ENCODE data around the gene RACGAP1.

Gene RACGAP1

DNA sequence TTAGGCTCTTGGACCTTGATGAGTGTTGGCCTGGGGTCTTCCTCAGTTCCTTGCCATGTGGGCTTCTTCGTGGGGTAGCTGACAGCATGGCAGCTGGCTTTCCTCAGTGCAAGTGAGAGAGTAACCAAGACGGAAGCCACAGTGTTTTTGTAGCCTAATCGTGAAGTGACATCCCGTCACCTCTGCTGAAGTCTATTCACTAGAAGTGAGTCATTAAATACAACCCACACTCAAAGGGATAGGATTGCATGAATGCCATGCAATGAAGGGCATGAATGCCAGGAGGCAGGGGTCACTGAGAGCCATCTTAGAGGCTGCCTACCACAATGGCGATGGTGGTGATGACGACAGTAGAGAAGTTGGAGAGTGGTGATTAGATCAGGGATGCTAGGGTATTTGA is 18.6 kb upstream of the RACGAP1 start:
- ATAC-seq = no peak
- TF ChIP-seq, protein P1, sequence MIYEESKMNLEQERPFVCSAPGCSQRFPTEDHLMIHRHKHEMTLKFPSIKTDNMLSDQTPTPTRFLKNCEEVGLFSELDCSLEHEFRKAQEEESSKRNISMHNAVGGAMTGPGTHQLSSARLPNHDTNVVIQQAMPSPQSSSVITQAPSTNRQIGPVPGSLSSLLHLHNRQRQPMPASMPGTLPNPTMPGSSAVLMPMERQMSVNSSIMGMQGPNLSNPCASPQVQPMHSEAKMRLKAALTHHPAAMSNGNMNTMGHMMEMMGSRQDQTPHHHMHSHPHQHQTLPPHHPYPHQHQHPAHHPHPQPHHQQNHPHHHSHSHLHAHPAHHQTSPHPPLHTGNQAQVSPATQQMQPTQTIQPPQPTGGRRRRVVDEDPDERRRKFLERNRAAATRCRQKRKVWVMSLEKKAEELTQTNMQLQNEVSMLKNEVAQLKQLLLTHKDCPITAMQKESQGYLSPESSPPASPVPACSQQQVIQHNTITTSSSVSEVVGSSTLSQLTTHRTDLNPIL (CRISPR knock-in tag; IDR thresholded peaks at IDR 0.05; ENCODE audit: low read depth) = no peak
- TF ChIP-seq RARB (CRISPR knock-in tag; IDR thresholded peaks at IDR 0.05) = no peak

GRCh38 chr12:50043308-50043707 is 18.0 kb upstream of the RACGAP1 start:
- TF ChIP-seq PPARA (CRISPR knock-in tag; IDR thresholded peaks at IDR 0.05; ENCODE audit: borderline replicate concordance) (no peak), OSR1 (CRISPR knock-in tag; IDR thresholded peaks at IDR 0.05) (no peak), ZNF70 (CRISPR knock-in tag; IDR thresholded peaks at IDR 0.05) (no peak), ZNF8 (CRISPR knock-in tag; IDR thresholded peaks at IDR 0.05) (no peak), CSDC2 (CRISPR knock-in tag; IDR thresholded peaks at IDR 0.05) (no peak), POU6F1 (CRISPR knock-in tag; IDR thresholded peaks at IDR 0.05; ENCODE audit: borderline replicate concordance, low read depth) (no peak), BACH2 (CRISPR knock-in tag; IDR thresholded peaks at IDR 0.05; ENCODE audit: borderline replicate concordance) (no peak), ZFP30 (CRISPR knock-in tag; IDR thresholded peaks at IDR 0.05) (no peak), TSHZ2 (CRISPR knock-in tag; IDR thresholded peaks at IDR 0.05) (no peak), ZFP3 (CRISPR knock-in tag; IDR thresholded peaks at IDR 0.05) (no peak), TCF4 (CRISPR knock-in tag; IDR thresholded peaks at IDR 0.05; ENCODE audit: borderline replicate concordance) (no peak), ISL1 (CRISPR knock-in tag; IDR thresholded peaks at IDR 0.05) (no peak)
- TF ChIP-seq, protein P2, sequence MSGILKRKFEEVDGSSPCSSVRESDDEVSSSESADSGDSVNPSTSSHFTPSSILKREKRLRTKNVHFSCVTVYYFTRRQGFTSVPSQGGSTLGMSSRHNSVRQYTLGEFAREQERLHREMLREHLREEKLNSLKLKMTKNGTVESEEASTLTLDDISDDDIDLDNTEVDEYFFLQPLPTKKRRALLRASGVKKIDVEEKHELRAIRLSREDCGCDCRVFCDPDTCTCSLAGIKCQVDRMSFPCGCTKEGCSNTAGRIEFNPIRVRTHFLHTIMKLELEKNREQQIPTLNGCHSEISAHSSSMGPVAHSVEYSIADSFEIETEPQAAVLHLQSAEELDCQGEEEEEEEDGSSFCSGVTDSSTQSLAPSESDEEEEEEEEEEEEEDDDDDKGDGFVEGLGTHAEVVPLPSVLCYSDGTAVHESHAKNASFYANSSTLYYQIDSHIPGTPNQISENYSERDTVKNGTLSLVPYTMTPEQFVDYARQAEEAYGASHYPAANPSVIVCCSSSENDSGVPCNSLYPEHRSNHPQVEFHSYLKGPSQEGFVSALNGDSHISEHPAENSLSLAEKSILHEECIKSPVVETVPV (CRISPR knock-in tag; IDR thresholded peaks at IDR 0.05) = no peak
- TF ChIP-seq, protein P3, sequence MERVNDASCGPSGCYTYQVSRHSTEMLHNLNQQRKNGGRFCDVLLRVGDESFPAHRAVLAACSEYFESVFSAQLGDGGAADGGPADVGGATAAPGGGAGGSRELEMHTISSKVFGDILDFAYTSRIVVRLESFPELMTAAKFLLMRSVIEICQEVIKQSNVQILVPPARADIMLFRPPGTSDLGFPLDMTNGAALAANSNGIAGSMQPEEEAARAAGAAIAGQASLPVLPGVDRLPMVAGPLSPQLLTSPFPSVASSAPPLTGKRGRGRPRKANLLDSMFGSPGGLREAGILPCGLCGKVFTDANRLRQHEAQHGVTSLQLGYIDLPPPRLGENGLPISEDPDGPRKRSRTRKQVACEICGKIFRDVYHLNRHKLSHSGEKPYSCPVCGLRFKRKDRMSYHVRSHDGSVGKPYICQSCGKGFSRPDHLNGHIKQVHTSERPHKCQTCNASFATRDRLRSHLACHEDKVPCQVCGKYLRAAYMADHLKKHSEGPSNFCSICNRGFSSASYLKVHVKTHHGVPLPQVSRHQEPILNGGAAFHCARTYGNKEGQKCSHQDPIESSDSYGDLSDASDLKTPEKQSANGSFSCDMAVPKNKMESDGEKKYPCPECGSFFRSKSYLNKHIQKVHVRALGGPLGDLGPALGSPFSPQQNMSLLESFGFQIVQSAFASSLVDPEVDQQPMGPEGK (CRISPR knock-in tag; IDR thresholded peaks at IDR 0.05; ENCODE audit: borderline replicate concordance) = no peak

GRCh38 chr12:50042693-50043092 is 17.4 kb upstream of the RACGAP1 start:
- TF ChIP-seq ZNF70 (CRISPR knock-in tag; IDR thresholded peaks at IDR 0.05) = no peak
- TF ChIP-seq RARB (CRISPR knock-in tag; IDR thresholded peaks at IDR 0.05) = no peak
- TF ChIP-seq, protein P2 (CRISPR knock-in tag; IDR thresholded peaks at IDR 0.05) = no peak
- TF ChIP-seq POU6F1 (CRISPR knock-in tag; IDR thresholded peaks at IDR 0.05; ENCODE audit: borderline replicate concordance, low read depth) = no peak
- no peak for TF ChIP-seq ESRRG (CRISPR knock-in tag; IDR thresholded peaks at IDR 0.05)
- TF ChIP-seq ZFP3 (CRISPR knock-in tag; IDR thresholded peaks at IDR 0.05) = no peak
- no peak for TF ChIP-seq PPARA (CRISPR knock-in tag; IDR thresholded peaks at IDR 0.05; ENCODE audit: borderline replicate concordance)
- no peak for TF ChIP-seq TOX (CRISPR knock-in tag; IDR thresholded peaks at IDR 0.05; ENCODE audit: borderline replicate concordance)
- TF ChIP-seq ISL1 (CRISPR knock-in tag; IDR thresholded peaks at IDR 0.05) = no peak
- TF ChIP-seq TSHZ2 (CRISPR knock-in tag; IDR thresholded peaks at IDR 0.05) = no peak
- TF ChIP-seq BACH2 (CRISPR knock-in tag; IDR thresholded peaks at IDR 0.05; ENCODE audit: borderline replicate concordance) = no peak
- no peak for TF ChIP-seq TCF4 (CRISPR knock-in tag; IDR thresholded peaks at IDR 0.05; ENCODE audit: borderline replicate concordance)
- no peak for TF ChIP-seq ARNTL (CRISPR knock-in tag; IDR thresholded peaks at IDR 0.05; ENCODE audit: borderline replicate concordance, low read depth)
- TF ChIP-seq OSR1 (CRISPR knock-in tag; IDR thresholded peaks at IDR 0.05) = no peak
- TF ChIP-seq ZFP30 (CRISPR knock-in tag; IDR thresholded peaks at IDR 0.05) = no peak
- no peak for TF ChIP-seq GLIS3 (CRISPR knock-in tag; IDR thresholded peaks at IDR 0.05)
- TF ChIP-seq ZNF8 (CRISPR knock-in tag; IDR thresholded peaks at IDR 0.05) = no peak
- no peak for TF ChIP-seq ZC3H10 (CRISPR knock-in tag; IDR thresholded peaks at IDR 0.05)

More at GRCh38 chr12:50043308-50043707, 18.0 kb upstream of the RACGAP1 start:
- no peak for ATAC-seq

More at GRCh38 chr12:50042693-50043092, 17.4 kb upstream of the RACGAP1 start:
- no peak for ATAC-seq
